HCT116 (cell line): Measurements from ENCODE around the gene SH2D3C.

Experiments used
- ATF3 ChIP-seq: IDR thresholded peaks from 2 replicates; pipeline ENCODE4 v1.6.1; 2012
- CTCF ChIP-seq, 3 experiments: fragments of 200-600 bp in 1 of 3; sonication (generic) in 1 of 3; IDR thresholded peaks in 2 of 3; conservative IDR thresholded peaks in 1 of 3; 2 replicates each; pipeline ENCODE4 v1.5.1; 2012 to 2017; ENCODE audit warnings: low read depth in 2 of 3, low read length in 2 of 3, antibody characterized with exemption in 1 of 3, borderline replicate concordance in 1 of 3, control low read depth in 1 of 3, mild to moderate bottlenecking in 1 of 3, mixed read lengths in 1 of 3, mixed run types in 1 of 3, moderate library complexity in 1 of 3; ENCODE audit not compliant: insufficient read depth in 1 of 3
- POLR2A ChIP-seq: IDR thresholded peaks from 2 replicates; pipeline ENCODE4 v1.7.0; 2011; ENCODE audit warnings: borderline replicate concordance; ENCODE audit not compliant: insufficient read depth, insufficient read length; ENCODE audit errors: extremely low read depth
- POLR2AphosphoS5 ChIP-seq: IDR thresholded peaks from 2 replicates; pipeline ENCODE4 v1.6.1; 2011; ENCODE audit warnings: mild to moderate bottlenecking, low read depth, low read length, moderate library complexity
- RAD21 ChIP-seq: IDR thresholded peaks from 2 replicates; pipeline ENCODE4 v1.6.1; 2012; ENCODE audit warnings: low read depth, mild to moderate bottlenecking

GRCh38 chr9:127712371-127712770, 66.1 kb downstream of the SH2D3C start:
- TF ChIP-seq POLR2AphosphoS5 (no peak), CTCF (IDR thresholded peaks at IDR 0.05 in 2 of 3, conservative IDR thresholded peaks at IDR 0.05 in 1 of 3; ENCODE audit: borderline replicate concordance in 1 of 3, insufficient read depth in 1 of 3, low read depth in 2 of 3, low read length in 2 of 3) (no peak), POLR2A (no peak), ATF3 (no peak), RAD21 (no peak)
